IPS-18c (cell line): ENCODE results near the gene CYP1A1.
A peak's percentile ranks its signal among the peaks of the same experiment; 100 is the strongest.
"Not testable (repeated sequence)": the region's sequence is repeated elsewhere in the genome, so short reads cannot be mapped to it uniquely, and the experiment has no call there.

Experiments
- H3K4me3 ChIP-seq: 2 replicates; pipeline ENCODE4 v1.7.0; 2013; ENCODE audit warnings: low read depth, mild to moderate bottlenecking, low read length, moderate library complexity; ENCODE audit not compliant: insufficient read depth
- H3K9me3 ChIP-seq: one replicate; pipeline ENCODE4 v1.6.1; 2013; ENCODE audit warnings: mild to moderate bottlenecking, low read length, moderate library complexity; ENCODE audit not compliant: control insufficient read depth, insufficient read depth

The CYP1A1 gene

GRCh38 chr15:74748322-74748946 is 23.1 kb upstream of the CYP1A1 start, which contains the start of gene CYP1A2:
CYP1A2 (plus strand) TSS chr15:74748845; CDS start chr15:74749739, 894 bp downstream.
- Histone ChIP-seq H3K9me3 (no peaks in the 10 kb centered on the region), H3K4me3 (no peak within 1 kb of the TSS)

- H3K9me3 ChIP-seq = no peaks in the 10 kb centered on the region
- no peak overlapping the region for H3K4me3 ChIP-seq
These were observed 21.1 kb upstream of the CYP1A1 start for GRCh38 chr15:74746389-74746788.

- H3K9me3 ChIP-seq = no peaks in the 10 kb centered on the region
- H3K4me3 ChIP-seq = no peak overlapping the region; the same call in 1 of the 2 replicates
These were observed 17.1 kb upstream of the CYP1A1 start for GRCh38 chr15:74742422-74742821.

GRCh38 chr15:74738239-74738638 is 12.9 kb upstream of the CYP1A1 start:
- H3K9me3 ChIP-seq, H3K4me3 ChIP-seq: not testable (repeated sequence)

- Histone ChIP-seq H3K4me3 (no peak overlapping the region), H3K9me3 (no peaks in the 10 kb centered on the region)
These were observed 10.0 kb upstream of the CYP1A1 start for GRCh38 chr15:74735305-74735704.

GRCh38 chr15:74733269-74733668 is 7.9 kb upstream of the CYP1A1 start:
- Histone ChIP-seq H3K9me3 (no peaks in the 10 kb centered on the region), H3K4me3 (no peak overlapping the region)

- H3K4me3 ChIP-seq = no peak overlapping the region
- H3K9me3 ChIP-seq = no peaks in the 10 kb centered on the region
These were observed 7.5 kb upstream of the CYP1A1 start for GRCh38 chr15:74732846-74733245.

GRCh38 chr15:74730619-74731316 is 5.4 kb upstream of the CYP1A1 start:
- no peak overlapping the region for H3K4me3 ChIP-seq
- peaks cover 3% of the 10 kb centered on the region for H3K9me3 ChIP-seq

GRCh38 chr15:74729372-74729771 is 4.0 kb upstream of the CYP1A1 start:
- H3K9me3 ChIP-seq, H3K4me3 ChIP-seq: not testable (repeated sequence)

GRCh38 chr15:74728699-74729098 is 3.4 kb upstream of the CYP1A1 start:
- H3K4me3 ChIP-seq, H3K9me3 ChIP-seq: not testable (repeated sequence)

GRCh38 chr15:74727727-74728126 is 2.4 kb upstream of the CYP1A1 start:
- Histone ChIP-seq H3K9me3 (peaks cover 3% of the 10 kb centered on the region), H3K4me3 (no peak overlapping the region)

- H3K4me3 ChIP-seq = peak overlapping the region; percentile 70; the same call in 1 of the 2 replicates
- H3K9me3 ChIP-seq = peaks cover 3% of the 10 kb centered on the region
These were observed 1.4 kb upstream of the CYP1A1 start for GRCh38 chr15:74726774-74727164.

GRCh38 chr15:74725845-74726773 is 781 bp upstream of the CYP1A1 start:
- H3K9me3 ChIP-seq = peaks cover 3% of the 10 kb centered on the region
- peak overlapping the region; percentile 70 for H3K4me3 ChIP-seq

GRCh38 chr15:74724570-74725224 is 631 bp downstream of the CYP1A1 start:
- no peak overlapping the region for H3K4me3 ChIP-seq
- H3K9me3 ChIP-seq = peaks cover 3% of the 10 kb centered on the region

GRCh38 chr15:74723754-74724334 is 1.5 kb downstream of the CYP1A1 start:
- H3K9me3 ChIP-seq = peaks cover 3% of the 10 kb centered on the region
- H3K4me3 ChIP-seq = no peak overlapping the region

GRCh38 chr15:74723187-74723586 is 2.1 kb downstream of the CYP1A1 start:
- Histone ChIP-seq H3K4me3 (no peak overlapping the region), H3K9me3 (peaks cover 3% of the 10 kb centered on the region)

GRCh38 chr15:74722591-74722990 is 2.7 kb downstream of the CYP1A1 start:
- peaks cover 2% of the 10 kb centered on the region for H3K9me3 ChIP-seq
- no peak overlapping the region for H3K4me3 ChIP-seq
